OCI-LY3 (cell line): ENCODE measurements around the gene PRKRA.

Experiments used
- H2AFZ ChIP-seq: fragments of 200-600, 300-600 bp; shearing (Covaris generic); 2 replicates; pipeline ENCODE4 v1.6.0; 2014; ENCODE audit warnings: antibody characterized with exemption, low read depth, low read length
- H3K27ac ChIP-seq: fragments of 200-600, 300-600 bp; sonication (generic); 2 replicates; pipeline ENCODE4 v1.5.1; 2014; ENCODE audit warnings: mild to moderate bottlenecking, low read length, moderate library complexity, mixed read lengths
- H3K27me3 ChIP-seq: fragments of 200-600, 300-600 bp; sonication (generic); 2 replicates; pipeline ENCODE4 v1.6.1; 2014; ENCODE audit warnings: low read depth, low read length, mixed read lengths
- H3K36me3 ChIP-seq: fragments of 200-600, 300-600 bp; sonication (generic); replicated peaks from 2 replicates; pipeline ENCODE3; 2014; ENCODE audit warnings: low read depth, low read length, mixed read lengths
- H3K4me1 ChIP-seq: fragments of 300-600, 200-600 bp; sonication (generic); 2 replicates; pipeline ENCODE4 v1.6.1; 2014; ENCODE audit warnings: low read length, mixed read lengths
- H3K4me2 ChIP-seq: fragments of 200-600, 300-600 bp; sonication (generic); 2 replicates; pipeline ENCODE4 v1.6.1; 2014; ENCODE audit warnings: low read length, mixed read lengths
- H3K4me3 ChIP-seq: fragments of 300-600, 200-600 bp; sonication (generic); 2 replicates; pipeline ENCODE4 v1.5.1; 2014; ENCODE audit warnings: antibody characterized with exemption, mild to moderate bottlenecking, low read length, moderate library complexity
- H3K79me2 ChIP-seq: fragments of 300-600, 200-600 bp; shearing (Covaris generic); 2 replicates; pipeline ENCODE4 v1.6.1; 2014; ENCODE audit warnings: mild to moderate bottlenecking, low read length, mixed read lengths
- H3K9ac ChIP-seq: fragments of 300-600, 200-600 bp; shearing (Covaris generic); 2 replicates; pipeline ENCODE4 v1.6.0; 2014; ENCODE audit warnings: mild to moderate bottlenecking, low read length, moderate library complexity
- H3K9me3 ChIP-seq: fragments of 200-600, 300-600 bp; shearing (Covaris generic); 2 replicates; pipeline ENCODE4 v1.6.1; 2014; ENCODE audit warnings: low read length, mixed read lengths; ENCODE audit not compliant: insufficient read depth
- H4K20me1 ChIP-seq: fragments of 200-600, 300-600 bp; sonication (generic); 2 replicates; pipeline ENCODE4 v1.6.1; 2016; ENCODE audit warnings: low read length, mixed read lengths; ENCODE audit not compliant: insufficient read depth
- EZH2phosphoT487 ChIP-seq: fragments of 200-600 bp; shearing (Covaris generic); IDR thresholded peaks from 2 replicates; pipeline ENCODE4 v1.6.1; 2018; ENCODE audit warnings: antibody characterized with exemption, mixed run types, low read depth
- TF ChIP-seq, protein P1 (sequence below): fragments of 200-600, 300-600 bp; sonication (generic); IDR thresholded peaks from 2 replicates; pipeline ENCODE4 v1.5.1; 2014; ENCODE audit warnings: antibody characterized with exemption, low read length, low read depth

The PRKRA gene

GRCh38 chr2:178409261-178409660 is 41.7 kb downstream of the PRKRA start:
- H3K36me3 ChIP-seq: no peaks in the 10 kb centered on the region
- H3K4me3 ChIP-seq: no peak overlapping the region
- no peaks in the 10 kb centered on the region for H3K79me2 ChIP-seq
- no peak overlapping the region for H2AFZ ChIP-seq
- H3K27ac ChIP-seq: no peak overlapping the region
- peaks cover 13% of the 10 kb centered on the region for H3K4me1 ChIP-seq
- H3K9me3 ChIP-seq: no peaks in the 10 kb centered on the region
- no peak for TF ChIP-seq EZH2phosphoT487
- TF ChIP-seq, protein P1, sequence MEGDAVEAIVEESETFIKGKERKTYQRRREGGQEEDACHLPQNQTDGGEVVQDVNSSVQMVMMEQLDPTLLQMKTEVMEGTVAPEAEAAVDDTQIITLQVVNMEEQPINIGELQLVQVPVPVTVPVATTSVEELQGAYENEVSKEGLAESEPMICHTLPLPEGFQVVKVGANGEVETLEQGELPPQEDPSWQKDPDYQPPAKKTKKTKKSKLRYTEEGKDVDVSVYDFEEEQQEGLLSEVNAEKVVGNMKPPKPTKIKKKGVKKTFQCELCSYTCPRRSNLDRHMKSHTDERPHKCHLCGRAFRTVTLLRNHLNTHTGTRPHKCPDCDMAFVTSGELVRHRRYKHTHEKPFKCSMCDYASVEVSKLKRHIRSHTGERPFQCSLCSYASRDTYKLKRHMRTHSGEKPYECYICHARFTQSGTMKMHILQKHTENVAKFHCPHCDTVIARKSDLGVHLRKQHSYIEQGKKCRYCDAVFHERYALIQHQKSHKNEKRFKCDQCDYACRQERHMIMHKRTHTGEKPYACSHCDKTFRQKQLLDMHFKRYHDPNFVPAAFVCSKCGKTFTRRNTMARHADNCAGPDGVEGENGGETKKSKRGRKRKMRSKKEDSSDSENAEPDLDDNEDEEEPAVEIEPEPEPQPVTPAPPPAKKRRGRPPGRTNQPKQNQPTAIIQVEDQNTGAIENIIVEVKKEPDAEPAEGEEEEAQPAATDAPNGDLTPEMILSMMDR: no peak
- H3K9ac ChIP-seq: no peak overlapping the region
- no peaks in the 10 kb centered on the region for H3K27me3 ChIP-seq
- H3K4me2 ChIP-seq: no peak overlapping the region
- H4K20me1 ChIP-seq: no peaks in the 10 kb centered on the region

DNA sequence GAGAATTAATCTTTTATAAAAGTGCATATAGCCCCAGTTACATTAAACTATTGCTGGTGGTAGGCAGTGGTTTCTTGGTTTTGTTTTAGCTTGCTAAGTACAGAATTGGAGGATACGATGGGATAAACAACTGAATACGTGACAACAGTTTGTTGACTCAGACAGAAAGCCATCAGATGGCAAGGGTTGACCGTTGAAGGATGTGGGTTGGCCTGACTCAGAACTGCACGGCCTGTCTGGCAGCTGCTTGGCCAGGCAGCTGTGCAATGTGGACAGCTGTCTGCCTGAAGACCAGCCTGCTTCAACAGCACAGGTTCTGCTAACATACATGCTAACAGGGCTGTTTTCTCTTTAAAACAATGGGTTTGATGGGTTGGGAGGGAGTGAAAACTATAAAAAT is 46.6 kb downstream of the PRKRA start:
- H3K4me3 ChIP-seq: peak overlapping the region; percentile 33
- no peaks in the 10 kb centered on the region; the same call in 1 of the 2 replicates for H3K27me3 ChIP-seq
- no peaks in the 10 kb centered on the region for H3K79me2 ChIP-seq
- H3K4me2 ChIP-seq: peak overlapping the region; percentile 65
- no peaks in the 10 kb centered on the region for H4K20me1 ChIP-seq
- H3K27ac ChIP-seq: peak overlapping the region; percentile 10; the same call in 1 of the 2 replicates
- no peaks in the 10 kb centered on the region for H3K36me3 ChIP-seq
- no peaks in the 10 kb centered on the region for H3K9me3 ChIP-seq
- TF ChIP-seq, protein P1: no peak
- no peak for TF ChIP-seq EZH2phosphoT487
- H3K4me1 ChIP-seq: peaks cover 24% of the 10 kb centered on the region
- H3K9ac ChIP-seq: 0 out of 2 replicates have a peak overlapping the region, but pooled peaks have one; percentile 4
- H2AFZ ChIP-seq: peak overlapping the region; percentile 7; the same call in 1 of the 2 replicates

GRCh38 chr2:178403671-178404306 is 47.2 kb downstream of the PRKRA start:
- H3K27ac ChIP-seq: no peak overlapping the region; the same call in 1 of the 2 replicates
- H3K36me3 ChIP-seq: no peaks in the 10 kb centered on the region
- H3K9ac ChIP-seq: 0 out of 2 replicates have a peak overlapping the region, but pooled peaks have one; percentile 4
- H3K27me3 ChIP-seq: no peaks in the 10 kb centered on the region; the same call in 1 of the 2 replicates
- H4K20me1 ChIP-seq: no peaks in the 10 kb centered on the region
- H3K9me3 ChIP-seq: no peaks in the 10 kb centered on the region
- H3K4me1 ChIP-seq: peaks cover 24% of the 10 kb centered on the region
- H3K4me2 ChIP-seq: peak overlapping the region; percentile 65
- no peaks in the 10 kb centered on the region for H3K79me2 ChIP-seq
- peak overlapping the region; percentile 33 for H3K4me3 ChIP-seq
- H2AFZ ChIP-seq: peak overlapping the region; percentile 7; the same call in 1 of the 2 replicates
- no peak for TF ChIP-seq EZH2phosphoT487
- TF ChIP-seq, protein P1: no peak

GRCh38 chr2:178401994-178402437 is 49.0 kb downstream of the PRKRA start:
- no peaks in the 10 kb centered on the region for H3K79me2 ChIP-seq
- H3K9ac ChIP-seq: no peak overlapping the region
- H3K4me1 ChIP-seq: peaks cover 24% of the 10 kb centered on the region
- no peaks in the 10 kb centered on the region for H4K20me1 ChIP-seq
- H3K27ac ChIP-seq: no peak overlapping the region
- TF ChIP-seq, protein P1: no peak
- no peak for TF ChIP-seq EZH2phosphoT487
- H3K4me2 ChIP-seq: no peak overlapping the region
- H2AFZ ChIP-seq: no peak overlapping the region
- no peaks in the 10 kb centered on the region; the same call in 1 of the 2 replicates for H3K27me3 ChIP-seq
- H3K9me3 ChIP-seq: no peaks in the 10 kb centered on the region
- H3K36me3 ChIP-seq: no peaks in the 10 kb centered on the region
- no peak overlapping the region for H3K4me3 ChIP-seq
